Glomerular endothelial cell (primary cell): Measurements from ENCODE around the gene RAB31. TPM values are rescaled to one million over a fixed set of nuclear protein-coding genes. Genes with fewer than 3 reads are reported as not detected.

Source experiments
- DNase-seq: peaks from one replicate; pipeline ENCODE4 v3.0.0-alpha.2; 2011; ENCODE audit warnings: low read depth, low spot score; ENCODE audit errors: extremely low read depth
- total RNA-seq: library from RNA; depleted of rRNA; stranded (reverse); fragments of >200 nt; gene quantifications from 2 replicates; pipeline ENCODE4 v1.2.3, GENCODE V29; 2015

The RAB31 gene
- total RNA-seq, 1 donor from 2014 or later: 19.4 TPM

- no peak for DNase-seq
Observed at GRCh38 chr18:9735238-9735637, 27.1 kb downstream of the RAB31 start.

DNA sequence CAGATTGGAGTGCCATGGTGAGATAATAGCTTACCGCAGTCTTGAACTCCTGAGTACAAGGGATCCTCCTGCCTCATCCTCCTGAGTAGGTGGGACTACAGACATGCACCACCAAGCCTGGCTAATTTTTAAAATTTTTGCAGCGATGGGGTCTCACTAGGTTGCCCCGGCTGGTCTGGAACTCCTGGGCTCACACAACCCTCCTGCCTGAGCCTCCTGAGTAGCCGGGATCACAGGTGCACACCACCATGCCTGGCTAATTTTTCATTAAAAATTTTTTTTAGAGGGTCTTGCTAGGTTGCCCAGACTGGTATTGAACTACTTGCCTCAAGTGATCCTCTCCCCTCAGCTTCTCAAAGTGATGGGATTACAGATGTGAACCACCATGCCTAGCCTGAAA, 27.8 kb downstream of the RAB31 start:
- DNase-seq: no peak

DNA sequence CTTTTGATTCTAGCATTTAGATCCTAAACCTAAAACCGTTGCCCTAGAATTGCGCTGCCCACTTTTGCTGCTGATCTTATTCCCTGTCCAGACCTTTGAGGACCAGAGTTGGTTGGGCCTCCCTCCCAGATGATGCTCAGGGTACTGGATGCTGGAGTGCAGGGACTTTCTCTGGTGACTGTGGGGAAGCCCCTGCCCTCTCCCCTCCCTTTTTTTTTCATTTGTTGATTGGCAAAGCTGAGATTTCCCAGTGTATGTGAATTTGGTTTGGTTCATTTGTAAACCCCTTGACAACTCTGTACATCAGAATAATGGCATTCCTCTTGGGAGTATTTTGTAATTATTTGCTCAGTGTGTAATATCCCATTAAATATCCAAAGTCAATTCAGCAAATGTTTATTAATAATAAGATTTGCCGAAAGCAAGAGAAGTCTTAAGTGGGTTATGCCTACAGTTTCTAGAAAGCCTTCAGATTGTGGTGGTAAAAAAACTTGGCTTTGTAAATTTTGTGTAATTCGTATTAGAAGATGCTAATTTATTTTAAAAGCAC, 28.3 kb downstream of the RAB31 start:
- no peak for DNase-seq

DNA sequence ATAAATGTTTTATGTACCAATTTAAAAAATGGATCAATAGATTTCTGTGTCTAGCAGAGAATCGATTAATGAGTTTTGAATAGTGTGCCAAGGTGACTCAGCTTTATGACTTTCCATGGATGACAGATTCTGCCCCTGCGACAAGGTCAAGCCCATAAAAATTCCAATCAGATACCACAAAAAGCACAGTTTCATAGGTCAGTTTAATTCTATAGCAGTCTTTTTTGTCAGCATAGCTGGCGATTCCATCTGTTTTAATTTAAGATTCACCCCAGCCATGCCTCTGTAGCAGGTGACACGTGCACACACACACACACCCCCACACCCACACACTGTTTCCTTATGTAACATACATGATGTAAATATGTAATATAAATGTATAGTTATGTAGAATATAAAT, 28.9 kb downstream of the RAB31 start:
- no peak for DNase-seq

DNA sequence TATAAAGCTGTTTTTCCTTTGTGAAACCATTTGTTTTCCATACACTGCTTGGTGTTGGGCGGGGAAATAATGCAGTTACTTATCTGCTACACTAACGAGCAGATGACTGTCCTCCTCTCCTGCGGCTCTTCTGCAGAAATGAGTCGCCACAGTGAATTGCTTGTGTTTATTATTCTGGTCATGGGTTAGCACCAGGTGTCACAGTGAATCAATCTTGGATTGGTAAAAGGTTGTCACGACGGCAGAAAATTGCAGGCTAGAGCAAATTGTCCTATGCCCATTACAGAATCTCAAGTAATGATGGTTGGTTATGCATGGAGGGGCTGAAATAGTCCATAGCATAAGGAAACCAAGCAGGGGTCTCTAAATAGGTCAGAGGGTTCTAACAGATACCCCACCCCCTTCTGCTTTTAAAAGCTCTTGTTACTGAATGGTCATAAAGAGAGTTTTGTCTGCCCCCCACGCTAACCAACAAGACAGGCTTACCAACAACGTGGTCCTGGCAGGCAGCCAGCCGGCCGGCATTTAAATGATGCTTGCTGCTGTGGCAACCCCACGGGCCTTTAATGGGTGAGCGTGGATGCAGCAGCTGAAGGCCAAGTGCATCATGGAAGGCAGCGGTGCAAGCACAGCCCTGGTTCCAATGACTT, 29.5 kb downstream of the RAB31 start:
- DNase-seq: no peak

- no peak for DNase-seq
Observed at GRCh38 chr18:9738266-9738969, 30.3 kb downstream of the RAB31 start.

DNA sequence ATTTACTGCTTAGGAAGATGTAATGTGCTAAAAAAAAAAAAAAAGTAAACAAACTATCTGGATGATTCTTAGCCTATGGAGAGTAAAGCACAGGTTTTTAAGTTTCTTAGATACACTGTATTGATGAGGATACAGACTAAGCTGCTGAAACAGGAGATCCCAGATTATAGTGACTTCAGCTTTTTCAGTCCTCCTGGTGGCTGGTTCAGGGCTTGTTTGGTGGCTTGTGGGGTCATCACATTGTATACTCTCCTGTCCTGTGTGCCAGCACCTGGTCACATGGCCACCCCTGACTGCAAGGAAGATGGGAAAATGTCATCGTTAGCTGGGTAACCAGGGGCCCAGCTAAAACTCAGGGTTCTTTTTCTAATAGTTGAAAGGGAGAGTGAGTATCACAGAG, 31.4 kb downstream of the RAB31 start:
- no peak for DNase-seq

GRCh38 chr18:9740071-9740470, 32.0 kb downstream of the RAB31 start:
- no peak for DNase-seq

DNA sequence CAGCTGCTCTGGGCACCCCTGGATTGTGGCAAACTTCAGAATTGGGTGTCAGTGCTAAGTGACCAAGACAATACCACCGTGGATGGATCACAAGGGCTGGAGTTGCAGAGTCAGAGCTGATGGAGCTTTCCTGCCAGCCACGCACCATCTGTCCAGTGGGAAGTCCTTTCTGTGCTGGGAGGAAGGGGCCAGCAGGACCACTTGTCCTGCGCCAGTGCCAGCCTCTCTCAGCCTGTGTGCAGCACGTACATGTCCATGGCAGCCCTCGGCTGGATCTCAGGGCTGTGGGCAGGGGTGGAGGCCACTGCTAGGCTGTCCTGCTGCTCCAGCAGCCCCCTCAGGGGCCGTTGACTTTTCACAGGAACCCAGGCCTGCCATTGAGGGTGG, 33.3 kb downstream of the RAB31 start:
- no peak for DNase-seq

- no peak for DNase-seq
Observed at GRCh38 chr18:9741793-9742523, 33.9 kb downstream of the RAB31 start.

DNA sequence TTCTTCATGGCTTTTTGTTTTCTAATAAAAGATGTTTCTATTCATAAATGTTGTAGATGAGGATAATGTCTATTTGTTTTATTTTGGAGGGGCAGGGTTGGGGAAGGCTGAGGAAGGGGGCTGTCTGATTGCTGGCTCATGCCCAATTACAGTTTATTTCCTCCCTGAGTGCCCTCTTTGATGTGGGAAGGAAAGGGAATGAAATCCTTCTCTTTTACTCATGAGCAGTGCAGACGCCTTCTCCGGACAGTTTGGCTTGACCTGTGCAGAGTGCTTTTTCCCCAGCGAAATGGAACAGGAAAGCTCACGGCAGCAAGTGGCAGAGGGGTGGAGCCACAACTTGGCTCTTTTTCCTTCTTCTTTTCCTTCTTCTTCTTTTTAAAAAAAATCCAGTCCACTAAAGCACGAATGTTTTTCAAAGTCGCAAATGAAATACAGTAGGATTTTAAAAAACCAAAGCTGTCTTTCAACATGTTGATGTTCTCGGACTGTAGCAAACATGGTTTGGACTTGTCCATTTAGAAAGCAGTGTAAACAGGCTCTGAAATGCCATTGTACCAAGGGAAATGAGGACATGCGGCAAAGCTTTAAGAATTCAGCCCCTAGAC, 34.5 kb downstream of the RAB31 start:
- DNase-seq: no peak

GRCh38 chr18:9743200-9744016, 35.3 kb downstream of the RAB31 start:
- DNase-seq: peak; percentile 39

DNA sequence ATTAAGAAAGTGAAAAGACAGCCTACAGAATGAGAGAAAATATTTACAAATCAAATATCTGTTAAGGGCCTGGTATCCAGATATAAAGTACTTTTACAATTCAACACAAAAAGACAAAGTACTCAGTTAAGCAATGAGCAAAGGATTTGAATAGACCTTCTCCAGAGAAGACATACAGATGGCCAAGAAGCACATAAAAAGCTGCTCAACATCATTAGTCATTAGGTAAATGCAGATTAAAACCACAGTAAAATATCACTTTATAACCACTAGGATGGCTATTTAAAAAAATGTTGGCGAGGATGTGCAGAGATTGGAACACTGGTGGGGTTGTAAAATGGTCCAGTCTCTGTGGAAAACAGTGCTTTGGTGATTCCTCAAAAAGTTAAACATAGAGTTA, 38.9 kb downstream of the RAB31 start:
- DNase-seq: no peak

DNA sequence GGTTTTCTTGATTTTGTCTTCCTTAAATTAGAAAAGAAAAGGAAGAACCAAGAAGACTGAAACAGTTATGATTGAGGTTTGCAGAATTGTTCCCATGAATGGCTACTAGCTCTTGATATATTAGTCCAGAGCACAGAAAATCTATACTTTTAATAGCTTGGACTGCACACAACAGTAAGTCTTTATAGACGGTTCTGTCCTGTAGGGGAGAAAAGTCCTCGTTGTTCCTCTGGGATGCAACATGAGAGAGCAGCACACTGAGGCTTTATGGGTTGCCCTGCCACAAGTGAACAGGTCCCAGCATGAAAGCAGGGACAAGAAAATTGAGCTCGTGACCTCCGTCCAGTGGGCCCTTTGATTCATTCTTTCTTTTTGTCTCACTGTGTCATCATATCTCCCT, 41.5 kb downstream of the RAB31 start:
- no peak for DNase-seq

GRCh38 chr18:9750112-9750511, 42.0 kb downstream of the RAB31 start:
- DNase-seq: no peak

- DNase-seq: no peak
Observed at GRCh38 chr18:9750606-9751304, 42.7 kb downstream of the RAB31 start.

- DNase-seq: no peak
Observed at GRCh38 chr18:9751371-9752031, 43.4 kb downstream of the RAB31 start.

GRCh38 chr18:9753846-9754245, 45.7 kb downstream of the RAB31 start:
- no peak for DNase-seq

- DNase-seq: no peak
Observed at GRCh38 chr18:9755110-9755509, 47.0 kb downstream of the RAB31 start.
